H1 (cell line): Measurements from ENCODE around the gene TRPM1. TPM values are rescaled to one million over a fixed set of nuclear protein-coding genes. Genes with fewer than 3 reads are reported as not detected.

Experiments
- CTCF ChIA-PET: fragments of 300-600 bp; sonication (Branson Sonifier 250); formaldehyde crosslinking; loops from one replicate; lab custom pipeline; 2021; ENCODE audit not compliant: partially characterized antibody; lab: Charles Lee
- POLR2A ChIA-PET: fragments of 300-600 bp; sonication (Branson Sonifier 250); formaldehyde crosslinking; loops from one replicate; lab custom pipeline; 2021; ENCODE audit warnings: inconsistent platforms; ENCODE audit not compliant: partially characterized antibody; lab: Charles Lee
- DNase-seq, 2 experiments: peaks; one replicate each; pipeline versions ENCODE4 v3.0.0 to v3.0.0-alpha.2; 2010 to 2022; ENCODE audit warnings: low spot score in 2 of 2, low read depth in 1 of 2, mixed read lengths in 1 of 2
- FAIRE-seq: peaks from 2 replicates; lab custom pipeline; 2011; peaks lifted over from hg19 to GRCh38; lab: Jason Lieb, UNC
- H2AFZ ChIP-seq: 2 replicates; pipeline ENCODE4 v1.8.1; 2012; ENCODE audit warnings: low read length, inconsistent platforms
- H2AK5ac ChIP-seq: 2 replicates; pipeline ENCODE4 v1.6.1; 2013; ENCODE audit warnings: low read depth, low read length
- H2BK120ac ChIP-seq: replicated peaks from 2 replicates; pipeline ENCODE3; 2013; ENCODE audit warnings: low read depth, low read length, inconsistent platforms
- H2BK12ac ChIP-seq: 2 replicates; pipeline ENCODE4 v1.6.1; 2013; ENCODE audit warnings: low read depth, low read length
- H2BK15ac ChIP-seq: 2 replicates; pipeline ENCODE4 v1.6.1; 2013; ENCODE audit warnings: low read length
- H2BK20ac ChIP-seq: 2 replicates; pipeline ENCODE4 v1.6.1; 2013; ENCODE audit warnings: low read length
- H2BK5ac ChIP-seq: 2 replicates; pipeline ENCODE4 v1.6.1; 2013; ENCODE audit warnings: low read depth, low read length
- H3K14ac ChIP-seq: 2 replicates; pipeline ENCODE4 v1.6.1; 2013; ENCODE audit warnings: inconsistent platforms; ENCODE audit not compliant: insufficient read length
- H3K18ac ChIP-seq: 2 replicates; pipeline ENCODE4 v1.6.1; 2013; ENCODE audit warnings: low read length; ENCODE audit errors: extremely low read depth
- H3K23ac ChIP-seq: 2 replicates; pipeline ENCODE4 v1.6.1; 2013; ENCODE audit warnings: inconsistent platforms; ENCODE audit not compliant: insufficient read length
- H3K23me2 ChIP-seq: 2 replicates; pipeline ENCODE4 v1.6.1; 2013; ENCODE audit warnings: low read depth, low read length
- H3K27ac ChIP-seq: 2 replicates; pipeline ENCODE4 v1.6.1; 2011; ENCODE audit warnings: low read depth, low read length, inconsistent platforms
- H3K27me3 ChIP-seq, 4 experiments: replicated peaks in 1 of 4; 1 replicate in 1 of 4; 2 replicates in 3 of 4; pipeline versions ENCODE4 v1.6.1 to v1.8.1; 2011 to 2013; ENCODE audit warnings: low read length in 3 of 4, mild to moderate bottlenecking in 3 of 4, inconsistent platforms in 2 of 4, mixed read lengths in 2 of 4, moderate library complexity in 1 of 4; ENCODE audit not compliant: control insufficient read depth in 3 of 4, insufficient read depth in 3 of 4; ENCODE audit errors: extremely low read depth in 1 of 4
- H3K36me3 ChIP-seq, 4 experiments: 2 replicates each; pipeline versions ENCODE4 v1.6.1 to v1.8.1; 2011 to 2013; ENCODE audit warnings: mild to moderate bottlenecking in 4 of 4, low read length in 3 of 4, moderate library complexity in 2 of 4, control low read depth in 1 of 4, inconsistent platforms in 1 of 4; ENCODE audit not compliant: insufficient read depth in 4 of 4, control insufficient read depth in 2 of 4
- H3K4ac ChIP-seq: replicated peaks from 2 replicates; pipeline ENCODE3; 2013; ENCODE audit warnings: low read length, low read depth, mixed read lengths, inconsistent platforms; ENCODE audit not compliant: insufficient read length
- H3K4me1 ChIP-seq, 4 experiments: replicated peaks in 1 of 4; 1 replicate in 1 of 4; 2 replicates in 3 of 4; pipeline versions ENCODE4 v1.6.1 to v1.8.1; 2011 to 2013; ENCODE audit warnings: low read length in 3 of 4, inconsistent platforms in 2 of 4, mixed read lengths in 1 of 4; ENCODE audit not compliant: insufficient read depth in 4 of 4, control insufficient read depth in 3 of 4
- H3K4me2 ChIP-seq, 2 experiments: 2 replicates each; pipeline versions ENCODE4 v1.6.1 to v1.8.1; 2011 to 2013; ENCODE audit warnings: low read depth in 2 of 2, low read length in 2 of 2, control low read depth in 1 of 2, inconsistent platforms in 1 of 2, mild to moderate bottlenecking in 1 of 2; ENCODE audit not compliant: insufficient read depth in 1 of 2
- H3K4me3 ChIP-seq, 4 experiments: fragments of 200-600, 300-600 bp in 1 of 4; sonication (generic), shearing (Covaris generic), sonication (Bioruptor Twin) in 1 of 4; 2 replicates each; pipeline versions ENCODE4 v1.5.1 to v1.8.1; 2011 to 2016; ENCODE audit warnings: low read length in 4 of 4, low read depth in 3 of 4, control low read depth in 2 of 4, inconsistent platforms in 2 of 4, mild to moderate bottlenecking in 2 of 4, mixed read lengths in 1 of 4, moderate library complexity in 1 of 4; ENCODE audit not compliant: insufficient read depth in 2 of 4; ENCODE audit errors: extremely low read depth in 1 of 4
- H3K56ac ChIP-seq: replicated peaks from 2 replicates; pipeline ENCODE3; 2013; ENCODE audit warnings: low read depth, mild to moderate bottlenecking, mixed read lengths, low read length, inconsistent platforms; ENCODE audit not compliant: insufficient read length
- H3K79me1 ChIP-seq: 2 replicates; pipeline ENCODE4 v1.6.1; 2013; ENCODE audit warnings: low read depth, low read length, control low read depth
- H3K79me2 ChIP-seq, 2 experiments: 2 replicates each; pipeline versions ENCODE4 v1.6.1 to v1.8.1; 2012 to 2013; ENCODE audit warnings: low read length in 2 of 2, mild to moderate bottlenecking in 2 of 2, inconsistent platforms in 1 of 2; ENCODE audit not compliant: insufficient read depth in 2 of 2, control insufficient read depth in 1 of 2
- H3K9ac ChIP-seq, 4 experiments: replicated peaks in 1 of 4; 1 replicate in 1 of 4; 2 replicates in 3 of 4; pipeline versions ENCODE4 v1.6.1 to v1.8.1; 2011 to 2013; ENCODE audit warnings: low read depth in 3 of 4, low read length in 3 of 4, control low read depth in 2 of 4, mild to moderate bottlenecking in 2 of 4, moderate library complexity in 2 of 4, inconsistent platforms in 1 of 4; ENCODE audit errors: extremely low read depth in 1 of 4
- H3K9me3 ChIP-seq, 2 experiments: 2 replicates each; pipeline versions ENCODE4 v1.6.1 to v1.8.1; 2012 to 2013; ENCODE audit warnings: mild to moderate bottlenecking in 2 of 2, moderate library complexity in 2 of 2, control low read depth in 1 of 2, inconsistent platforms in 1 of 2, low read depth in 1 of 2, low read length in 1 of 2, mixed read lengths in 1 of 2; ENCODE audit not compliant: insufficient read depth in 2 of 2
- H4K20me1 ChIP-seq, 2 experiments: replicated peaks in 1 of 2; 2 replicates each; pipeline versions ENCODE3 to v1.8.1; 2011 to 2013; ENCODE audit warnings: inconsistent platforms in 2 of 2, low read length in 2 of 2, mild to moderate bottlenecking in 1 of 2; ENCODE audit not compliant: insufficient read depth in 2 of 2, control insufficient read depth in 1 of 2
- H4K5ac ChIP-seq: 2 replicates; pipeline ENCODE4 v1.6.1; 2013; ENCODE audit warnings: low read length, low read depth, mixed read lengths, inconsistent platforms; ENCODE audit not compliant: insufficient read length
- H4K8ac ChIP-seq: 2 replicates; pipeline ENCODE4 v1.8.0; 2013; ENCODE audit warnings: mild to moderate bottlenecking, moderate library complexity, low read length, inconsistent platforms; ENCODE audit not compliant: insufficient read depth; ENCODE audit errors: extremely low read depth
- H4K91ac ChIP-seq: replicated peaks from 2 replicates; pipeline ENCODE3; 2013; ENCODE audit warnings: low read length, mixed read lengths, inconsistent platforms; ENCODE audit not compliant: insufficient read length
- ASH2L ChIP-seq: fragments of 200-600, 300-600 bp; sonication (generic); IDR thresholded peaks from one replicate; pipeline ENCODE4 v1.7.1; 2017; ENCODE audit warnings: low read length
- BCL11A ChIP-seq, 2 experiments: IDR thresholded peaks; one replicate each; pipeline ENCODE4 v1.6.1; 2011; ENCODE audit warnings: low read depth in 2 of 2, low read length in 2 of 2, mild to moderate bottlenecking in 2 of 2
- EP300 ChIP-seq, 2 experiments: IDR thresholded peaks; 1 replicate in 1 of 2; 2 replicates in 1 of 2; pipeline ENCODE4 v1.6.1; 2011 to 2012; ENCODE audit warnings: low read depth in 2 of 2, low read length in 2 of 2, mild to moderate bottlenecking in 2 of 2, borderline replicate concordance in 1 of 2, inconsistent platforms in 1 of 2, moderate library complexity in 1 of 2
- FOSL1 ChIP-seq: IDR thresholded peaks from 2 replicates; pipeline ENCODE4 v1.6.1; 2011; ENCODE audit warnings: mild to moderate bottlenecking, low read depth, low read length, moderate library complexity; ENCODE audit not compliant: insufficient read depth
- GABPA ChIP-seq: IDR thresholded peaks from 2 replicates; pipeline ENCODE4 v1.6.1; 2011; ENCODE audit warnings: mild to moderate bottlenecking, low read length, moderate library complexity, borderline replicate concordance; ENCODE audit not compliant: insufficient read depth
- NRF1 ChIP-seq: IDR thresholded peaks from 2 replicates; pipeline ENCODE4 v1.6.1; 2011; ENCODE audit warnings: mild to moderate bottlenecking, low read depth, low read length, improper control_type of control experiment
- PHF8 ChIP-seq: fragments of 200-600 bp; sonication (generic); conservative IDR thresholded peaks from 2 replicates; pipeline ENCODE4 v1.7.1; 2012; ENCODE audit warnings: low read depth, mild to moderate bottlenecking, inconsistent platforms, low read length, moderate library complexity
- RBBP5 ChIP-seq: IDR thresholded peaks from 2 replicates; pipeline ENCODE4 v1.7.1; 2012; ENCODE audit warnings: low read depth, mild to moderate bottlenecking, inconsistent platforms, low read length, moderate library complexity, borderline replicate concordance
- RFX5 ChIP-seq: IDR thresholded peaks from 2 replicates; pipeline ENCODE4 v1.6.1; 2011; ENCODE audit warnings: low read depth, low read length, improper control_type of control experiment, borderline replicate concordance
- SIN3A ChIP-seq, 2 experiments: IDR thresholded peaks in 1 of 2; conservative IDR thresholded peaks in 1 of 2; 2 replicates each; pipeline ENCODE4 v1.6.1; 2011 to 2012; ENCODE audit warnings: low read length in 2 of 2, improper control_type of control experiment in 1 of 2, low read depth in 1 of 2, mild to moderate bottlenecking in 1 of 2
- TCF12 ChIP-seq: IDR thresholded peaks from 2 replicates; pipeline ENCODE4 v1.6.1; 2011; ENCODE audit warnings: low read depth, mild to moderate bottlenecking, low read length
- WGBS, 2 experiments: shearing (Covaris generic) in 1 of 2; methylation state at CpG; one replicate each; pipeline versions ENCODE4 v1.1.6 to v1.1.7; 2013 to 2015; ENCODE audit warnings: low lambda C conversion rate in 2 of 2, mixed read lengths in 2 of 2, inconsistent platforms in 1 of 2, low coverage in 1 of 2, missing lambda C conversion rate in 1 of 2; ENCODE audit not compliant: insufficient replicate concordance in 2 of 2, insufficient coverage in 1 of 2, insufficient read length in 1 of 2; ENCODE audit errors: extremely low coverage in 1 of 2, missing lambda C conversion rate in 1 of 2; 5-methylcytosine and 5-hydroxymethylcytosine counted together
- polyA plus RNA-seq, 7 experiments: library from polyadenylated mRNA; depleted of rRNA in 3 of 7; stranded (reverse) in 5 of 7; unstranded in 2 of 7; fragments of >200 nt in 5 of 7; fragments of 200-250 nt in 2 of 7; gene quantifications; 1 replicate in 5 of 7; 2 replicates in 1 of 7; 4 replicates in 1 of 7; pipeline versions ENCODE4 v1.2.1 to v1.2.3, GENCODE V29; 2011 to 2013; ENCODE audit warnings: missing spikeins in 2 of 7, mixed read lengths in 2 of 7
- total RNA-seq: library from RNA; stranded (reverse); fragmentation: NEBNext Ultra II Directional; extraction: Animal tissue kit (Norgen Biotek cat#: 25700); gene quantifications from 2 replicates; pipeline ENCODE4 v1.2.1, GENCODE V29; 2021
- TF ChIP-seq, protein P1 (sequence below): IDR thresholded peaks from 2 replicates; pipeline ENCODE4 v1.6.1; 2011; ENCODE audit warnings: low read length, improper control_type of control experiment

The TRPM1 gene
- total and polyA plus RNA-seq, 2 of the 8 experiments (the other 6 are each of a cell fraction or from before 2014, with no cell fraction given), result 0.05 TPM; not detected in 1

- Histone ChIP-seq H4K5ac (no peak overlapping the region), H3K4ac (no peak overlapping the region), H3K56ac (no peak overlapping the region), H4K20me1 (peaks cover 0 to 2% of the 10 kb centered on the region in 2 experiments), H2BK12ac (no peak overlapping the region), H3K79me1 (no peaks in the 10 kb centered on the region), H3K9me3 (no peaks in the 10 kb centered on the region), H3K18ac (no peak overlapping the region), H3K27me3 (no peaks in the 10 kb centered on the region), H3K4me1 (no peaks in the 10 kb centered on the region), H4K8ac (no peak overlapping the region), H3K9ac (no peak overlapping the region), H2AK5ac (no peak overlapping the region), H3K14ac (no peak overlapping the region), H3K27ac (no peak overlapping the region), H4K91ac (no peak overlapping the region), H2AFZ (no peak overlapping the region), H2BK5ac (no peak overlapping the region), H3K36me3 (peaks cover 0 to 26% (median 4%) of the 10 kb centered on the region in 4 experiments; a peak in 6 of 8 replicates), H3K4me2 (no peak overlapping the region), H3K79me2 (no peaks in the 10 kb centered on the region), H2BK120ac (no peak overlapping the region), H3K4me3 (no peak overlapping the region), H2BK15ac (no peak overlapping the region), H3K23ac (no peak overlapping the region), H3K23me2 (no peaks in the 10 kb centered on the region), H2BK20ac (no peak overlapping the region)
- ChIA-PET POLR2A (no interaction called here), CTCF (interaction anchor here (0.5 kb wide), 1 partner anchor 31 kb away, joined by 3 read pairs; no protein-coding TSS in a partner anchor)
- DNase-seq (no peak), FAIRE-seq (no peak)
- 87% methylated on average over 5 of the region's 5 CpGs; no CpG with 5 or more reads in 1 of the 2 experiments for WGBS, 2 experiments
- TF ChIP-seq FOSL1 (no peak), RFX5 (no peak), PHF8 (no peak), BCL11A (IDR thresholded peaks at IDR 0.05; ENCODE audit: low read depth in 2 of 2, low read length in 2 of 2) (no peak), EP300 (IDR thresholded peaks at IDR 0.05; ENCODE audit: borderline replicate concordance in 1 of 2, low read depth in 2 of 2, low read length in 2 of 2) (no peak), ASH2L (no peak), TCF12 (no peak), RBBP5 (no peak), GABPA (no peak), NRF1 (no peak), SIN3A (conservative IDR thresholded peaks at IDR 0.05 in 1 of 2, IDR thresholded peaks at IDR 0.05 in 1 of 2; ENCODE audit: low read depth in 1 of 2, low read length in 2 of 2) (no peak)
- TF ChIP-seq, protein P1, sequence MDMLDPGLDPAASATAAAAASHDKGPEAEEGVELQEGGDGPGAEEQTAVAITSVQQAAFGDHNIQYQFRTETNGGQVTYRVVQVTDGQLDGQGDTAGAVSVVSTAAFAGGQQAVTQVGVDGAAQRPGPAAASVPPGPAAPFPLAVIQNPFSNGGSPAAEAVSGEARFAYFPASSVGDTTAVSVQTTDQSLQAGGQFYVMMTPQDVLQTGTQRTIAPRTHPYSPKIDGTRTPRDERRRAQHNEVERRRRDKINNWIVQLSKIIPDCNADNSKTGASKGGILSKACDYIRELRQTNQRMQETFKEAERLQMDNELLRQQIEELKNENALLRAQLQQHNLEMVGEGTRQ, result no peak
Observed at GRCh38 chr15:30958219-30958618, 143.3 kb downstream of the TRPM1 start.
